HG02678 (cell line): ENCODE results near the gene DAPK1.

Experiments used
- ATAC-seq: cut with Tn5 transposase; IDR thresholded peaks from one replicate; pipeline ENCODE4 v1.9.1; 2021; ENCODE audit warnings: mild to moderate bottlenecking, moderate library complexity; ENCODE audit not compliant: unreplicated experiment

Gene DAPK1

DNA sequence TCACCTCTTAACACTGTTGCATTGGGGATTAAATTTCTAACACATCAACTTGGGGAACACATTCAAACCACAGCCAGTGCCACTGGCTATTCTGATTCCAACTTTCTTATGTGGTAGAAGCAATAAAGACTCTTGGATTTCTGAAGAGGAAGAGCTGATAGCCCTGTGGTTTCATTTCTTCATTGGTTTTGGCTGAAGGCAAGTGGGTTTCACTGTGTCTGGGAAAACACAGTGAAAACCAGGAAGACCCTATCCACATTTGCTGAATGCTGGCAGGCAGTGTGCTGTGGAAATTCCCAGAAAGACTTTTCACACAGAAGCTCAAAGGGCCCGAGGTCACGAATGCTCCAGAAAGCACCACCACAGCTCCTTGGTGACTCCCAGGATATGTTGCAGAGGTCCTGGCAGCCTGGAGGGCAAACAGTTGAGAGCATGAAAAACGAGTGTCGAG lies 67.1 kb downstream of the DAPK1 start:
- ATAC-seq = no peak

GRCh38 chr9:87567001-87567400 lies 69.3 kb downstream of the DAPK1 start:
- ATAC-seq = no peak

DNA sequence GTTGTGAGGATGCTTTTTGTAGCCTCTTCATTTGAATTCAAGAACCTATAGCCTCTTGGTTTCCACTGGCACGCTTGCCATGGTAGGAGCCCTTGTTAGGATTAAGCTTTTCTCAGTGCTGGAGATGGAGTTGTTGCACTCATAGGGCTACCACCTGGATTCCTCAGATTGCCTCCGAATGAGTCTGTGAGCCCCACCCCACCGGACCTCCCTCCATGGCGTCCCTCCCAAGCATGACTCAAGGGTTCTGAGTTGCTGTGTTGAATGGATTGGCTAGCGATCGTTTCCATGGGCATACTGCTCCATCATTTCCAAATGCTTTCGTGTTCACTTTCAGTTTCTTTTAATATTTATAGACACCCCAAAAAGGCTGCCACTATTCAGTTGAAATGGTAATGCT lies 69.9 kb downstream of the DAPK1 start:
- no peak for ATAC-seq

- ATAC-seq = no peak
Measured at GRCh38 chr9:87567983-87568382, 70.3 kb downstream of the DAPK1 start.

DNA sequence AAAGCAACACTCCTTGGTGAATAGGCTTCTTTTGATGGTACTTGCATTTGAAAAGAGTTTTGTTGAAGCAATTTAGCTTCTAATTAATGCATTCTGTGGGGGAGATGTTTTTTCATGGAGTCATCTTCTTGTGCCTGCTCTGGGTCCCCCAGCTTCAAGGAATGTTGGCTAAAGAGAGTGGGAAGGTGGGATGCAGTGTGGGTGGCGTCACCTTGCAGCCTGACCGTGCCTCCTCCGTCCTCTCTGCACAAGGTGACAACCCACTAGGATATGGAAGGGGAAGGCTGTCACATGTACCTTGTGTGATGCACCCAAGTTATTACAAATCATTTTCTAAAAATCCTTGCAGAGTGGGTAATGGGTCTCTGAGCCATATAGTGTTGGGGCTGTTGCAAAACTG lies 70.7 kb downstream of the DAPK1 start:
- no peak for ATAC-seq

DNA sequence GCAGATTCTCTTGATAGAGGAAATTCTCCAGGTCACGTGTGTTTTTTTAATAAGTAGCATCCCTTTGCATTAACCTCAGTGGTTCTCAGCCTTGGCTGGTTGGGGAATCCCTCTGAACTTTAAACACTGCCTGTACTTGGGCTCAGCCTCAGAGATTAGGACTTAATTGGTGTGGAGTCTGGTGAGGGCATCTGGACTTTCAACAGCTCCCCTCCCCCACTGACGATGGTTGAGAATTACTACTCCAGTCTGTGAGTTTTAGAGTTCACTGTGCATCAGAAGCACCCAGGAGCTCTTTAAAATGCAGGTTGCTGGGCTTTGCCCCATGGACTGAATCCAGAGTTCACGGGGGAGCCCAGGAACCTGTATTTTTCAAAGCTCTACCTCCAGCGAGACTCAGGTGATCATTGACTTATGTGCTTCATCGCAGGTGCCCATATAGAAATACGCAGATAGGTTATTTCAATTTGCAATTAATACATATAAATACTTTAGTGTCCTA lies 71.4 kb downstream of the DAPK1 start:
- ATAC-seq = no peak

- ATAC-seq = no peak
Measured at GRCh38 chr9:87569518-87569917, 71.9 kb downstream of the DAPK1 start.

- no peak for ATAC-seq
Measured at GRCh38 chr9:87570000-87570908, 72.6 kb downstream of the DAPK1 start.

DNA sequence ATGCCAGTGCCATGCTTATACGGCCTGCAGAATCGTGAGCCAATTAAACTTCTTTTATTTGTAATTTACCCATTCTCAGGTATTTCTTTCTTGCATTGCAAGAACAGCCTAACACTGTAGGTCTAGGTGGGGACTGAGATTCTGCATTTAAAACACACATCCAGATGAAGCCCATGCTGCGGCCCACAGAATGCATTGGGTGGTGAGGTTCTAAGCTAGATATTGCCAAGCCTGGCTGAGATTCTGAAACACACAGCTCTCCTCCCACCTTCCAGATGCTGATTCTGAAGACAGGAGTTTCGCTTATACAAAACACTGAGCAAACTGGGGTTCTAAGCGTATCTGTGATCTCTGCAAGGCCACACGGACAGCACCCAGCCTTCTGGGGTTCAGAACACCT lies 75.1 kb downstream of the DAPK1 start:
- ATAC-seq = no peak

GRCh38 chr9:87573841-87574342 lies 76.2 kb downstream of the DAPK1 start:
- ATAC-seq = no peak

- no peak for ATAC-seq
Measured at GRCh38 chr9:87577746-87578145, 80.1 kb downstream of the DAPK1 start.

DNA sequence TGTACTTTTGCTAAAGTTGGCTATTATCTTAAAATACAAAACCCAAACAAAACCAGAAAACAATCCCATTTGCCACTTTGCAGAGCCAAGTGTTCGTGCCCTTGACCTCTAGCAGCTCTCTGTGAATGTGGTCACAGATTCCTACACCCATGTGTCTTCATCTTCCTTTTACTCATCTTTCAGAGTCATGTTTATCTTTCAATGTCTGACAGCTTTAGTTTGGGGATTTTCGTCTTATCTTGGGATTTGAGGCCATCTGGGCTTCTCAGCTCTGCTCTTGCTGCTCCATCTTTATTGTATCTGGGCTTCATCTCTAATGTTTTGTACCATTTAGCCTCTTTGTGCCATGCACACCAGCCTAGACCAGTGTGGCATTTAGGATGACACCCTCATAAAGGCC lies 81.0 kb downstream of the DAPK1 start:
- ATAC-seq = no peak

DNA sequence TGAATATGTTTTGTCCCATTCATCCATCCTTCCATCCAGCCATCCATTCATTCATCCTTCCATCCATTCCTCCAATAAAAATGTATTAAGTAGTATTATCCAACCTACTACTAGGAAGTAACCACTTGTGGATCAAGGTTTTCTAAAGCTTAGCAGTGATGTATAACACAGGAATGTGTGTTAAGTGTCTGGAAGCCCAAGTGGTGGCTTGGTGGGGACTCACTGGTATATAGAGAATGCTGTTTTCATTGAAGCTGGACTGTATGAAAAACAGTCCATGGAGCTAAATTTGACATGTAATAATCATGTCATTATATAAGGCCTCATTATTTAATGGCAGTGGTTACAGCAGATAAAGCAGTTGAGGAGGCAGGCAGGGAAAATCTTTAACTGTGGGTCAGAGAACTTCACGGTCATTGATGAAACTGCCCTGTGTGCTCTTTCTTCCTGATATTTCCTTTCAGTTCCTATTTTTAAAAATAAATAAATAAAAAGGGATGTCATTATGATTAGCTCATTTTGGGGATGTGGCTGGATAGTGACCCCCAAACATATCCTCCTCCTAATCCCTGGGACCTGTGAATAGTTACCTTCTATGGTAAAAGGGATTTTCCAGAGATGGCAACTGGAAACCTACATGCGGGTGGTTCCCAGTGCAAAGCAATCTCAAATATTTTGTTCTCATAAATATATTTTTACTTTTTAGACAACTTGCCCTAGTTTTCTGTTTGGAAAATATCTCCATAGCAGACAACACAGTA lies 82.3 kb downstream of the DAPK1 start:
- no peak for ATAC-seq

DNA sequence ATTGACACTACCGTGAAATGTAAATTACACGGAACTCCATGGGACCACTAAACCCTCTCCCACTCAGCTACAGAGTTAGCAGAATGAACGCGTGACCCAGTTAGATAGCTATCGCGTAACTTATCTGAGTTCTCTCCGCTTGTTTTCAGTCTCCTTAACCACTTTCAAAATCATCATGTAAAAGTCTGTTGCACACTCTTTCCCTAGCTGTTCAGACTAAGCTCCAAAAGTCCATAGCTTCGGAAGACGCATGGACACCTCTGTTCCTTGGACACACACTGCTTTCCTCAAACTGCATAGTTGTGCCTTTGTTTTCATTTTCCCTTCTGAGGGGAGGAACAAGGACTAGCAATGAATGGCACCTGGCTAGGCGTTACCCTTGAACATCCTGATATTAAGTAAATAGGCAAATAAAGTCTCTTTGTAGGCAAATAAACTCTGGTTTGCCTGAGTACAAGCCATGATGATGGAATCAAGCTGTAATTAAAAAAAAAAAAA lies 83.3 kb downstream of the DAPK1 start:
- no peak for ATAC-seq

DNA sequence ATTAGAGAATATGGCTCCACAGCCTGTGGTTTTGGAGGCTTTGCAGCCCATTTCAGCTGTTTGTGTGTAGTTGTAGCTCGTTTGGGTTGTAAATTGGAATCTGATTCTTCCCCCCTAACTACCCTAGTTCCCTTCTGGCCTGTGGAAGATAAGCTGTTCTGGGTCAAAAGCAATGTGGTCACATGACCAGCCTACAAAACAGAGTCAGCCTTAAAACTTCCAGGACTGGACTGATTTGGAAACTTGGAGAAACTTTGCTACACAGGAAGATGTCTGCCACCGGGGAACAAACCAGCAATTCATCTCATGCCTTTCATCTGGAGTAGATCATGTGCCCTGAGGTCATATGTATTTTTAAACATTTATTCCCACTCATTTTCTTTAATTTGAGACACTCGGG lies 83.8 kb downstream of the DAPK1 start:
- ATAC-seq = no peak

- ATAC-seq = no peak
Measured at GRCh38 chr9:87581949-87582637, 84.4 kb downstream of the DAPK1 start.

GRCh38 chr9:87584326-87584725 lies 86.7 kb downstream of the DAPK1 start:
- ATAC-seq = no peak

- no peak for ATAC-seq
Measured at GRCh38 chr9:87585123-87585855, 87.6 kb downstream of the DAPK1 start.

DNA sequence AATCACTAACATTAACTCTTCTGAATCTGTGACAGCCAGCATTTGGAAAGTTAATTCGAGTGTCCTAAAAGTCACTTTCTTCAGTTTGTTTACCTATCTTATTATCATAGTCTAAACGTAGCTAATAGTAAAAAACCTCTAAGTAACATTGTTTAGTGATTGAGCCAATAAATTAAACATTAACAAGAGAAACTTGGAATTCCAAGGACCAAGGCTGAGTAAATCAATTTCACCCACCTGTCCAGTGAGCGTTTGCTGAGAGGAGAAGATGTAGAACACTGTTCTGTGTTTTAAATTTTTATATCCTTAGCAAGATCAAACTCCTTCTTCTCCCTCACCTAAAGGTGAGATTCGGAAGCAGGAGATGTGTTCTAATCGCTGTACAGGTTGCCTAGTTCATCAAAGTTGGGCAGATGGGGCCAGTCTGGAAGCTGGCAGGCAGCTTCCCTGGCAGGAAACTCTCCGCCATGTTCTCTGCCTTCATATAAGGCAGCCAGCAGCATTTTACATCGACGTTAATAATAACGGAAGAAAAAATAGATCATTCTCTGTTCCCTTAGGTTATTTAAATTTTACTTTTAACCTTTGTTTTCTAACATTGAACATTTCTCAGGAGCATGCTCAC lies 89.2 kb downstream of the DAPK1 start:
- ATAC-seq = no peak

DNA sequence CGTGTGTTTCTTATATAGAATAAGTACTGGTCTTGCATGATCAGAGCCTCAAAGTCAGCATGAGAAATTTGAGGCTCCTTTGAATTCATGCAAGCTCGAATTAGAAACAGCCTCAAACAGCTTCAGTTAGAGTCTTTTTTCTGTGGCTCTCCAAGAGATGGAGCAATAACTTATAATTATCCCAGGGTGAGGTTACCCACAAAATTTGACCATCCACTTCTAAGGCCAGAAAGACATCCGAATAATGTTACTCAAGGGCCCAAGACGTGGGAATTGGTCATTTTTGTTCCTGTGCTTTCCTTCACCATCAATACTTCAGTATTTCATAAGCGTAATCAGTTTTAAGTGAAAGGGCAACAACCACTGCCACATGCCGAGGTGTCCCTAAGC lies 89.7 kb downstream of the DAPK1 start:
- ATAC-seq = no peak
